HG03280 (cell line): ENCODE measurements around the gene ANKS1B.

Source experiments
- ATAC-seq: cut with Tn5 transposase; IDR thresholded peaks from one replicate; pipeline ENCODE4 v1.9.1; 2021; ENCODE audit warnings: mild to moderate bottlenecking, moderate library complexity; ENCODE audit not compliant: unreplicated experiment

ANKS1B gene

DNA sequence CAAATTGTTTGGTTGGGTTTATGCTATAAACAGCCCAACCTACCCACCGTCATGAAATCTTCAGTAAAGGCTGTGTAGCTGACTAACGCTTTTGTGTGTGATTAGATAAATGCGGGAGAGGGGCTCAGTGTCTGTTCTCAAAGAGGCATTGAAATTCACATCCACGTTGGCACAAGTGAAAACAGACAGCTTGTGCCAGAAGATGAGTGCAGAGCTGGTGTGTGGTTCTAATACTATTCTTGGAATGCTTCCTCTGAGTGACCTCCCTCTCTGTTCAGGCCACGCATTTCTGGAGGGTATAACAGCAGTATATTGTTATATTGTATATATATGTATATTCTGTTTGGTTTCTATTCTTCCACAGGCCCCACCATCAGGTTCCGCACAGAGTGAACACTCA lies 1075.9 kb downstream of the ANKS1B start:
- no peak for ATAC-seq

DNA sequence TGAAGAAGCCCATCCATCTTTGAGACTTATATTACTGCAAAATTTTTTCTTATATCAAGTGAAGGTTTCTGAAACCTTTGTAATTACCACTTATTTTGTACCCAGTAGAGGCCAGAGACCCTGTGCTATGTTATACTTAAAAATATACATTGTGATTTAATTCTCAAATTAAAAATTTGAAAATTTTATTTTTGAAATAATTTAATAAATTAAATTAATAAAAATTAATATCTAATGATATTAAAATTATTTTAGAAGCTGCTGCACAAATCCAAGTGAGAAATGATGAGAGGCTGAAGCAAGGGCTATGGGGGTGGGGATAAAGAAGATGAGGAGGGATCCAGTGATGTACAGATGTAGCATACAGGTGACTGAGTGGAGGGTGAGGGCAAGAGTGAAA lies 1080.9 kb downstream of the ANKS1B start:
- no peak for ATAC-seq

DNA sequence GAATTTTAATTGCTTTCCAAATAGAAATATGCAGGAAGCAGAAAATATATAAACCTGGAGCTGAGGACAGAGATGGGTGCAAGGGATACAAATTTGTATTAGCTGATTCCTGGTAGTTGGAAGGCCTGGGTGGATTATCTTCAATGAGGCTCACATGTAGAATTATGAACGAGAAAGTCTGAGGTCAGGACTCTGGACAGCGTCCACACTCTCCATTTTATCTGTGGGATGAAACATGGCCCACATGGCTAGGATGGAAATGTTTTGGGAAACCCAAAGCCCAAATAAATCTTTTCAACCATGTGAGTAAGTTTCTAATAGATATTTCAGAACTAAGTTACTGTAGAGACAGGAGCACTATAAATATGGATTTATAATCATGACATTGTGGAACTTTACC lies 1083.5 kb downstream of the ANKS1B start:
- ATAC-seq, result no peak

DNA sequence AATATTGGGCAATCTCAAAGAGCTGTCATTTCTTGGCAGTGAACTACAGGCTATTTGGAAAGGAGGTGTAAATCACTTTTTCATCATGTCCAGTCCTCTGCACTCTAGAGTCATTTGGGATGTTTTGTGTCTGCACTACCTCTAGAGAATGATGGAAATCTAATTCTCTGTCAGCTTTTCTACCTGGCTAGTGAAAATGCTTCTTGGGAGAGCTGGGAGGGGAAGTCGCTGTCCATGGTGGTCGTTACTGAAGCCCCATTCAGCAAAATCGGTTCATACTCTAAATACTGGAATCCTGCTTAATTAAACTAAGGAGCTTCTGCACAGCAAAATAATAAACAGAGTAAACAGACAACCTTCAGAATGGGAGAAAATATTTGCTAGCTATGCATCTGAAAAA lies 1087.8 kb downstream of the ANKS1B start:
- no peak for ATAC-seq

DNA sequence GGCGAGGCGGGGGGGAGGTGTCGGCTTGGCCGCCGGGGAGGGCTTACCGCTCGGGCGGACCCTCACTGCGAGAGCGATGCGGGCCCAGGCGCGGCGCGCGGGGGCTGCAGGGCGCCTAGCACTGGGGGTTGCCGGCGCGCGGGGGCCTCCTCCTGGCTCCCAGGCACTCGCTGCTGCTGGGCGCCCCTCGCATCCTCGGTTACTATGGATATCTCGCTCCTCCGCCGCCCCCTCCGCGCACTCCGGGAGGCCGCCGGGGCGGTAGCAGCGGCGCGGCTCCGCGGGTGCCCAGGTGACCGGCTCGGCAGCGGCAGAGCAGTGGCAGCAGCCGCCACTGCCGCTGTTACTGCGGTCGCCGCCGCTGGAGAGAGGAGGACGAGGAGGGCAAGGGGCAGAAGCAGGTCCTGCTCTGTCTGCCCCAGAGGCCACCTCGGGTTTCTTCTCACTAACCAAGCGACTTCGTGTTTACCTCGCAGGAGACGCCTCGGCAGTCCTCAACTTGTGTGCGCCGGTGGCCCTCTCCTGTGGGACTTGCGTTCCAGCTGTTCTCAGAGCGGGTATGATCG lies 1089.6 kb downstream of the ANKS1B start:
- no peak for ATAC-seq

DNA sequence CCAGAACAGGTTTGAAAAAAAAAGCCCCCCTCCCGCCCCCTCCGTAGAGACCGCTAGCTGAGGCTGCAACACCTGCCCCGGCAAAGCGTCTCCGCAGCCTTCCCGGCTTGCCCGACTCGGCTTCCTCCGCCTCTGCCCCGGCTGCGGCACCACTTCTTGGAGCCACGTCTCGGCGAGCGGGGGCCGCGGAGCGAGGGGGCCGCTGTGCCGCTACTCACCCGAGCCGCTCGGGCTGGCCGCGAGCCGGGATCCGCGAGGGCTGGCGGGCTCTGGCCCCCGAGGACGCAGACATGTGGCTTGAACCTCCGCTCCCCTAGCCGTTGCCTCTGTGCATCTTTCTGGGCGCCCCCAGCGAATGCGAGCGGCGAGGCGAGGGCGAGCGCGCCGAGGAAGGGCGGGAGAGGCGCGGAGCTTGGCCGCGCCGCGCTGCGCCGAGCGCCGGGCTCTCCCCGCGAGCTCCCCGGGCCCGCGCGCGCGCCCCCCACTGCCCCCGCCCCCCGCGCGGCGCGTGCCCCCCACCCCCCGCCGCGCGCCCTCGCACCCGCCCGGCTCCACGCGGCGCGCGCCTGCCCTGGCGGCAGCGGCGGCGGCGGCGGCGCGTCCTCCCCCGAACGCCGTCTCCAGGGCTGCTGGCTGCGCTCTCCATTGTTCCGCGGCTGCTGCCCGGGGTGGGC lies 1090.2 kb downstream of the ANKS1B start:
- ATAC-seq, result no peak

DNA sequence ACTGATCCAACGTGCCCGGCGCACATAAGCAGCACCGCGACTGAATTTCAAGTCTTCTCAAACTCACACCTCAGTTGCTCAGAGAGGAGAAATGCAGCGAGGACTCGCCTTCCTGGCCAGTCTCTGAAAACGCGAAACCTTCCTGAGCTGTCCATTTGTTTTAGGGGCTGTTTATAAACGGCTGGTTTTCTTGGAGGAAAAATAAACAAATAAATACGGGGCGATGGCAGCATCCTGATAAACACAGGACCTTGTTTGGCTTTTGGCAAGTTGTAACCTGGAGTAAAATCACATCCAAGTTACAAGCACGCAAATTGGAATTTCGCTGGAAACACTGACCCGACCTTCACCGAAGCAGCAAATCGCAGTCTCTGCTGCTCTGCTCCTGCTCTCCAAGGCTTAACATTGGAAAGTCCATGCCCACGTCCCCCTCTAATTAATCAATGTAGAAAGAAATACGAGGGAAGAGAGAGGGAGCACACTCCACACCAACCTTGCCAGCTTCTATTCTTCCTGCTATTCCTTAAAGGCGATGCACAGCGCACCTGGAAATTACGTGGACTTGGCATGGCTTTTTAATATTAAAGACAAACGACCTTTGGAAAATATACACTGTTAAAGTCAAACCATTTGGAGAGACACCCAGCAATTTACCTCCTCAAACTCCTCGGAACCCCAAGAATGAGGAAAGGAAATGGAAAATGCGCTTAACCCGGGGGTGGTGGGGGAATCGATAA lies 1090.9 kb downstream of the ANKS1B start:
- no peak for ATAC-seq

DNA sequence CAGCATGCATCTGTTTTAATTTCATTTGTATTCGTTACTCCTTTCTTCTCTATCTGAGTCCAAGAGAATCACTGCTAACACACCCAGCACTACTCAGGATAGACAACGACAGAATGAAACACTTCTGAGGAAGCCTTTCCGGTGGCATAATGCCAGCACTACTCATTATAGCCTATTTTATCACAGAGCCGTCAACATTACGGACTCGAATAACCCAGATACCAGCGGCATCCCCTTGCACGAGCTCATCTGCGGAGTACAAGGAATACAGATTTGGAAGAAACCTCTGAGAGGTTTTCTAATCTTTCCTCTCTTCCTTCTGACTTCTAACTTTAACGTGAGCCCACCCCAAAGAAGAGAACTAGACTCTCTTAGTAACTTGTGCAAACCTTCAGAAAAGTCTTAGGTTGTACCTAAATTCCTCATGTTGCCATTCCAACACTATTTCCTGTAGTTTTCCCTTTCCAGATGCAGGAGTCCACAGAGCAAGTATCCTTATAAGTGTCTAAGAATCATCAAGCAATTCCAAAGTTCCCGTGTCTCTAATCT lies 1091.5 kb downstream of the ANKS1B start:
- ATAC-seq, result no peak

DNA sequence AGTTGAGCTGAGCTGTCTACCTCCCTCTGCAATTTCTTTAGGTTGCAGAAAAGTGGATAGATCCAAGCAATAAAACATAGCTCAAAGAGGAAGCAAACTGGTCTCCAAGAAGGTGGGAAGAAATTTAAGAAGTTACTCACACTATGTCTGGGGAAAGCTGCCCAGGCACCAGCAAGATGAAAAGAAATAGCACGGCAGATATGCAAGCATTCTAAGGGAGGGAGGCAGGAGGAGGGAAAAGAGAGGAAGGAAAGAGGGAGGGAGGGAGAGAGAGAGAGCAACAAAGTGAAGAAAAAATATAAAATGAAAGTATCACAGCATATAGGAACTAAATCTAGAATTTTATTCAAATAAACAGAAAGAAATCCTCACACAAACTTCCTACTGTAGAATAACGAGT lies 1099.0 kb downstream of the ANKS1B start:
- no peak for ATAC-seq

DNA sequence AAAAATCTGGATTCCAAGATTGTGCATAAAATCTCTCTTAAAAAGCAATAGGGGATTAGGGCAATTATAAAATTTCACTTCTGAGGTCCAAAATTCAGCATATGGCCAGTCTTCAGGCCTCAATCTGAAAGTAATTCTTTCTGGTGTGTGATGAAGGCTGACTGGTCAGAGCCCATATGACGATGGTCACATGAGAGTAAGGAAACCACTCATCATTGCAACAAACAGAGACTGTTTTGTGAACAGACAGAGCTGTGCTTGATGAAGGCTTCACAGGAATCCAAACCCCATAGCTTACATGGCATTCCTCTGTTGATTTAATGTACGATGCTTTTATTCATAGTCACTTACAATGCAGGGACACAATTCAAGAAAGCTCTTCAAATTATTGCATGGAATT lies 1101.5 kb downstream of the ANKS1B start:
- no peak for ATAC-seq

DNA sequence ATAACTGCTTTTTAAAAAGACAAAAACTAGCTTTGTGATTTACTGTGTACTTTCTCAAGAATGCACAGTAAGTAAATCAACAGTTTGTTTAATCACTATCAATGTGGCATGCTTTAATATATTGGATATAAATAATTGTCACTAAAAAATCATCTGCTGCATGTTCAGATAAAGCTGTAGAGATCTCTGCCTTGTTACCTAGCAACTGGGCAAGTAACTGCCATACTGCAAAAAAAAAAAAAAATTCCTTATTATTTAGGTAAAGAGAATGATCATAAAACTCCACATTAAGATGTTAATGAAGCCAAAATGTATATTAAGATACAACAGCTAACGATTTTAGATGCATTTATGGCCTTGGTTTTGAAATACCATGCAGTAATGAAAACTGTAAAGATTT lies 1102.2 kb downstream of the ANKS1B start:
- no peak for ATAC-seq

DNA sequence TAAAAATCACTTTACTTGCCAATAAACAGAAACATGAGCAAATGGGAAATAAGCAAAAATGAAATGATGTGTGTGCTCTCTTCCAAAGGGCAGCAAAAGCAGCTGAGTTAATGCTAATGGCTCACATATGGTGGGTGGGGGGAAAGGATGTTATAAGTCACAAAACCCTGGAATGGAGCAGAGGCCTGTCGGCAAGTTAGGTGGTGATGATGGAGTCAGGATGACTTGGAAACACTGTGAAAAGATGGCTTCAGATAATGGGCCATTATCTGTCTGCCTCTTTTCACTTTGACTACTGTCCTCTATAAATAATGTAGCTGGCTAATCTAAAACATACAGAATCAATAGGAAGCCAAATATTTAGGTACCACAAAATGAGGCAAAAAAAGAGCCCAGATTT lies 1111.0 kb downstream of the ANKS1B start:
- no peak for ATAC-seq

DNA sequence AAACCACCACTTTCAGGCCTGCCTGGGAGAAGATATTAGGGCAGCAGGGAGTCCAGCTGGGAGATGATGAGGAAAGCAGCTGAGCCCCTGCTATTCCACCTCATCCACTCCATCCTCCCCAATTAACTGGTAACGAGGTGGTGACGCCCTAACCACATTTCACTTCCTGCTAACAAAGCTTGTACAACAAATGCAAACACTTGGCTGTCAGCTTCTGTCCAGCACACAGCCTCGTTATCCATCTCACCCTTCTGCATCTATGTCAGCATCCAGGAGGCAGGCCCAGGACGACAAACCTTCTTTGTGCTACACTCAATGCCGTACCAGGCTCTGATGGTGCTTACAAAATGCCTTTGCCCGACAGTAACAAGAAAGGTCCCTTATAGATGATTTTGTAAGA lies 1114.2 kb downstream of the ANKS1B start:
- no peak for ATAC-seq

DNA sequence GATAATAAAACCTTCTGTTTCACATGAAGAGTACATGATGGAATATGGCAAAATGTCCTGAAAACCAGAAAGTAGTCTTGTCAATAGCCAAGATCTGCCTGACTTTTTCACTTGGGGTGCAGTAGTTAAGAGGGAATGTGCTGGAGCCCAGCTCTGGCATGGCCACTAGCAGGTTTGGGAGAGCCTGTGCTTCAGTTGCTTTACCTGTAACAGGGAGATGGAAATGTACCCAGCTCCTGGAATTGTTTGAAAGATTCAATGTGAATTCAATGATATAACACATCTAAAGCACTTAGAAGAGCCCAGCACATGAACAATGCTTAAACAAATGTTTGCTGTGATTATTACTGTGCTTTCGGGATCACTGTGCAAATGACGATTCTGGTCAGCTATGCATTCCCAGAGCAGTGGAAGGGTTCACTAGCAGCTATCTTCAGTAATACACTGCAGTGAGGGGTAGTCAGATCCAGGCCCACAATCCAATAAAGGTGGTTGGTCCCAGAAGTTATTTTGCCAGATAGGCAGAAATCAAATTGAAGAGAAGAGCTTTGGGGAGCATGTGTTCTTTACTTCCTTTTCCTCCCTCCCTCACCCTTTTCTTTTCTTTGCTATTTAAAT lies 1114.7 kb downstream of the ANKS1B start:
- no peak for ATAC-seq

DNA sequence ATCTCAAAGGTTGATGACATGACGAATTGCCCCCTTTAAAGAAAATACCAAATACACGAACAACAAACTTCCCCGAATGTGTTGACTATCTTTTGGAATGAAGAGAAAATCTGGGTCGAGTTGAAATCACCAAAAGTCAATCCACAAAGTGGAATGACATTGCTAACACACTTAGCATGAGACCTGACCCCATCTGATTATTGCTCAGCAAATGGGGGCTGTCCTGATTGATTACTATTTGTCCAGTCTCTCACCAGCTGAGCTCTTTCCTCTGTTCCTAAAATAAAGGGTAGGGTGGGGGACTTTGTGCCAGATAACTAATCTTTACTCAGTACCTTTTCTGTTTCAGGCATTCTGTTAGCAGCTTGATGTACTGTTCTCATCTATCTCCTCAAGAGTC lies 1116.2 kb downstream of the ANKS1B start:
- no peak for ATAC-seq

DNA sequence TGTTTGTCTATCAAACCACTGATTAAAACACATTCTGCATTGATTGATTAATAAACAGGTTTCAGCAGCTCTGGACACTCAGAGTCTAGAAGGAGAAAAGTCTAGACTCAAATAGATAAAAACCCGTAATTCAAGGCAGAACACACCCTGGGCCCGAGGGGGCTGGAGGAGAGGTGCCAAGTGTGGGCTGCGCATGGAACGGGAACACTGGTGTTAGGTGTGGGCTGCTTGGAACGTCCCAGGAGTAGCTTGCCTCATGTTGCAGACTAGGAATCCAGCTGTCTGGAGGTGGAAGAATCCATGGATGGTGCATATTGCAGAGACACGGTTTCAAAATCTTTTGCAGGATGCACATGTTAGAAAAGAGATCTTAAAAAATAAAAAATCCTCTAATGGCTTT lies 1116.7 kb downstream of the ANKS1B start:
- ATAC-seq, result no peak

DNA sequence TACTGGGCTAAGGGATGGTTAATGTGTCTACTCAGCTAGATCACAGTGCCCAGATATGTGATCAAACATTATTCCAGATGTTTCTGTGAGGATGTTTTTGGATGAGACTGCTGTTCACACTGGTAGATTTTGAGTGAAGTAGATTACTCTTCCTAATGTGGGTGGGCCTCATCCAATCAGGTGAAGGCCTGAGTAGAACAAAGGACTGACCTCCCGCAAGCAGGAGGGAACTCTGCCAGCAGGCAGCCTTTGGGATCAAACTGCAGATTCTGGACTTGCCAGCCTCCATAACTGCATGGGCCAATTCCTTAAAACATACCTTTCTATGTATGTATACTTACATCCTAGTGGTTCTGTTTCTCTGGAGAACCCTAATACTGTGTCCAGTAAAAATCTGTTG lies 1120.4 kb downstream of the ANKS1B start:
- no peak for ATAC-seq

DNA sequence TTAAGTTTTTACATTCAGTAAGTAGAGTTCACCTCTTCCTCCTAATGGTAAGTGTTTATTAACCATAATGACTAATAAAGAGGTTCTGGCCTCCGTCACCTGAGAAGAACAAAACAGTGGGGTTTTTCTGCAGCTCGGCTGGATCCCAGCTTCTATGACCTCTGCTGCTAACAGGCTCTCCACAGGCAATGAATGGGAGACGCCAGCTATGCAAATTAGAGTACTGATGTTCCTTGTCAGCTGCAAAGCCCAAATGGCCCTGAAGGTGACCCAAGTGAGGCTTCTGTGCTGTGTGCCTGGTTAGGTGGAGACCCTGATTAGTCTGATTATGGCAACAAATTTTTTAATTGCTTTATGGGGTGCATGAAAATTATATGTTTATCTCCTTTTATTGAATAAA lies 1121.6 kb downstream of the ANKS1B start:
- no peak for ATAC-seq

DNA sequence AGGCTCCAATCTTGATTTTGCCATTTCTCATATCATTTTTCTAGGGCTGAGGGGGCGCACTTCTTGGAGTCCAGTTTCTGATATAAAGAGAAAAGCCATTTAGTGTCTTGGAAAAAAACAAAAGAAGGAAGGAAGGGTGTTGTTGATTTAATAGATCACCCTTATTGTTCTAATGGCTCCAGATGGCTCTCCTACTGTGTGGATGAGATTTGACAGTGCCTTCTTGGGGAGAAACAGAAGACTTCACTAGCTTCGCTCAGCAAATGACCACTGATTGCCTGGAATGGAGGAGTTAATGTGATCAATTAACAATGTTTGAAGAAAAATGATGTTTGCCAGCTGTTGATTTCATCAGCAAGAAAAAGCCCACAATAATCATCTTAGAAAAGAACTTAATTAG lies 1123.5 kb downstream of the ANKS1B start:
- no peak for ATAC-seq

DNA sequence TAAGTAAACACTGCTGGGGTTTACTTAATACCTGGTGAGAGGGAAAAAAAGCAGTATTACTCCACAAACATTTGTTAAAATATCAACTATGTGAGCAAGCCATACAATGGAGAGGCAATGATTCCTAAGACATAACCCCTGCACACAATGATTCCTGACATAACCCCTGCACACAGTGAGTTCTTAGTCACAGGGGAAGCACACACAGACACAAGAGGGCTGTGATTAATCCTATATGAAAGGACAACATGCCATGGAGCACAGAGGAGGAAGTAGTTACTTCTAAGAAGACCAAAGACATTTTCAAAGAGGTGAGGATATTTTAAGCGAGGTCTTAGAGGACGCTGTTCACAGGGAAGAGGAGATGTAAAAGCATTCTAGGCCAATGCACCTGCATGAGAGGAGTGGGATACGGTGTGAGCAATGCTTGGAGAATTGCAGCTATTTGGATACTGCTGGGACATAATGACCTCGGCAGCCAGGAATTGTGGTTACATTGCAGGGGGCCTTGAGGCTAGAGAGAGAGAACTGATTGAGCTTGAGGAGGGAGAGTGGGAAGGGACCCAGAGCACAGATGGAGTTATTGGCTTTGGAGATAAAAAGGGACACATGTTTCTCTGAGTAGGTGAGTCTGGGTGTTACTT lies 1127.7 kb downstream of the ANKS1B start:
- no peak for ATAC-seq

DNA sequence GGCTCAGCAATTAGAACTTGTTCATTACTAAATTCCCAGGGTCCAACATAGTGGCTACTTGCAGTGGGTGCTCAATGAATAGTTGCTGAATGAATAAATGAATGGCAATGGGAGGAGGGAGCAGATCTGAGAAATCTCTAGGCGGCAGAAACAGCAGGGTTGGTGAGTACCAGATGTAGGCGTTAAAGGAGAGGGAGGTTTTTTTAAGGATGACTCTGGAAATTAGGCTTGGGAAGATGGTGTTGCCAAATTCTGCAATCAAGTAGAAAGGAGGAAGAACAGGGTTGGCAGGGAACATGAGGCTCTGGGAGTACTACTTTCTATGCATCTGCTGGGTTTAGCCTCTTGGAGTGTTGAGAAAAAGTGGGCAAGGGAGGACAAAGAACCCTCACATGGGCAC lies 1132.6 kb downstream of the ANKS1B start:
- ATAC-seq, result no peak
